Jurkat, Clone E6-1 (cell line): Measurements from ENCODE around the gene CD59.
"Not testable (repeated sequence)": the region's sequence is repeated elsewhere in the genome, so short reads cannot be mapped to it uniquely, and the experiment has no call there.

Source experiments
- DNase-seq: peaks from one replicate; pipeline ENCODE4 v3.0.0-alpha.2; 2011; ENCODE audit warnings: low read depth, low spot score
- H3K4me3 ChIP-seq: 2 replicates; pipeline ENCODE4 v1.5.1; 2011; ENCODE audit warnings: mild to moderate bottlenecking, low read length, control low read depth, moderate library complexity

Gene CD59

GRCh38 chr11:33721984-33722383 lies 14.2 kb downstream of the CD59 start:
- no peak overlapping the region for H3K4me3 ChIP-seq
- DNase-seq, result no peak

GRCh38 chr11:33721426-33721825 lies 14.8 kb downstream of the CD59 start:
- no peak overlapping the region for H3K4me3 ChIP-seq
- no peak for DNase-seq

- peak; percentile 85 for DNase-seq
Measured at GRCh38 chr11:33719587-33719986, 16.6 kb downstream of the CD59 start.

GRCh38 chr11:33718440-33718839 lies 17.8 kb downstream of the CD59 start:
- DNase-seq, result no peak
- no peak overlapping the region for H3K4me3 ChIP-seq

More at GRCh38 chr11:33719587-33719986, 16.6 kb downstream of the CD59 start:
- no peak overlapping the region for H3K4me3 ChIP-seq

GRCh38 chr11:33716243-33716642 lies 20.0 kb downstream of the CD59 start:
- H3K4me3 ChIP-seq, result no peak overlapping the region
- DNase-seq, result no peak

- no peak for DNase-seq
Measured at GRCh38 chr11:33713856-33714398, 22.3 kb downstream of the CD59 start.

GRCh38 chr11:33713151-33713855 lies 22.9 kb downstream of the CD59 start:
- no peak for DNase-seq
- no peak overlapping the region for H3K4me3 ChIP-seq

More at GRCh38 chr11:33713856-33714398, 22.3 kb downstream of the CD59 start:
- H3K4me3 ChIP-seq, result no peak overlapping the region

GRCh38 chr11:33712436-33712835 lies 23.8 kb downstream of the CD59 start:
- H3K4me3 ChIP-seq, result no peak overlapping the region
- no peak for DNase-seq

GRCh38 chr11:33709466-33709865 lies 26.8 kb downstream of the CD59 start:
- no peak for DNase-seq
- H3K4me3 ChIP-seq, result no peak overlapping the region

GRCh38 chr11:33708985-33709384 lies 27.2 kb downstream of the CD59 start:
- H3K4me3 ChIP-seq, result no peak overlapping the region
- DNase-seq, result no peak

- DNase-seq, H3K4me3 ChIP-seq: not testable (repeated sequence)
Measured at GRCh38 chr11:33707831-33708230, 28.4 kb downstream of the CD59 start.

GRCh38 chr11:33706966-33707365 lies 29.3 kb downstream of the CD59 start:
- DNase-seq, result no peak

GRCh38 chr11:33706546-33706945 lies 29.7 kb downstream of the CD59 start:
- DNase-seq, result no peak
- no peak overlapping the region for H3K4me3 ChIP-seq

More at GRCh38 chr11:33706966-33707365, 29.3 kb downstream of the CD59 start:
- no peak overlapping the region for H3K4me3 ChIP-seq

GRCh38 chr11:33704240-33705002 lies 31.8 kb downstream of the CD59 start:
- no peak for DNase-seq
- H3K4me3 ChIP-seq, result no peak overlapping the region

GRCh38 chr11:33703788-33704187 lies 32.4 kb downstream of the CD59 start:
- DNase-seq, result no peak
- no peak overlapping the region for H3K4me3 ChIP-seq

GRCh38 chr11:33703234-33703633 lies 33.0 kb downstream of the CD59 start:
- DNase-seq, result no peak
- H3K4me3 ChIP-seq, result no peak overlapping the region

- H3K4me3 ChIP-seq, result peak overlapping the region; percentile 53
- DNase-seq, result no peak
Measured at GRCh38 chr11:33701302-33702230, 34.7 kb downstream of the CD59 start.

GRCh38 chr11:33700502-33701271 lies 35.5 kb downstream of the CD59 start, which contains the start of gene C11orf91:
Gene C11orf91 (minus strand): TSS chr11:33700826. CDS start chr11:33700740, 86 bp downstream.
- H3K4me3 ChIP-seq, result peak within 1 kb of the TSS; percentile 54
- DNase-seq, result peak; percentile 86
